Coronary artery (tissue), 2 donors: ENCODE results near the gene NRG2.

Experiments used
- DNase-seq: peaks from one replicate; pipeline ENCODE4 v3.0.0-alpha.2; 2017; ENCODE audit warnings: low spot score
- H3K27ac ChIP-seq, 2 donors: fragments of 200-600 bp; sonication (generic); one replicate each; pipeline ENCODE4 v1.5.1; 2016 to 2019
- H3K4me3 ChIP-seq: fragments of 200-600 bp; sonication (generic); 2 replicates; pipeline ENCODE4 v1.5.1; 2016; ENCODE audit warnings: mild to moderate bottlenecking, moderate library complexity
- CTCF ChIP-seq: fragments of 200-600 bp; sonication (generic); IDR thresholded peaks from one replicate; pipeline ENCODE4 v1.5.1; 2019; ENCODE audit warnings: antibody characterized with exemption

Gene NRG2

GRCh38 chr5:139961435-139962157 is 81.5 kb downstream of the NRG2 start:
- peak; percentile 45 for DNase-seq
- TF ChIP-seq CTCF: no peak
- Histone ChIP-seq H3K27ac (no peak overlapping the region), H3K4me3 (no peak overlapping the region)

GRCh38 chr5:139960723-139961383 is 82.2 kb downstream of the NRG2 start:
- Histone ChIP-seq H3K27ac (no peak overlapping the region), H3K4me3 (no peak overlapping the region)
- DNase-seq: peak; percentile 26
- no peak for TF ChIP-seq CTCF

GRCh38 chr5:139958432-139959148 is 84.5 kb downstream of the NRG2 start:
- no peak overlapping the region for H3K4me3 ChIP-seq
- no peak overlapping the region for H3K27ac ChIP-seq
- DNase-seq: peak; percentile 41
- TF ChIP-seq CTCF: no peak

- Histone ChIP-seq H3K27ac (no peak overlapping the region), H3K4me3 (no peak overlapping the region)
- no peak for TF ChIP-seq CTCF
- no peak for DNase-seq
These were observed 86.8 kb downstream of the NRG2 start for GRCh38 chr5:139956342-139956741.

- H3K27ac ChIP-seq: no peak overlapping the region
- DNase-seq: no peak
- no peak for TF ChIP-seq CTCF
- H3K4me3 ChIP-seq: no peak overlapping the region
These were observed 87.4 kb downstream of the NRG2 start for GRCh38 chr5:139955616-139956273.

- H3K27ac ChIP-seq: no peak overlapping the region
- no peak for TF ChIP-seq CTCF
- DNase-seq: no peak
- no peak overlapping the region for H3K4me3 ChIP-seq
These were observed 88.0 kb downstream of the NRG2 start for GRCh38 chr5:139955053-139955605.
